ENCODE measurements around the gene TPD52L2.

The TPD52L2 gene

DNA sequence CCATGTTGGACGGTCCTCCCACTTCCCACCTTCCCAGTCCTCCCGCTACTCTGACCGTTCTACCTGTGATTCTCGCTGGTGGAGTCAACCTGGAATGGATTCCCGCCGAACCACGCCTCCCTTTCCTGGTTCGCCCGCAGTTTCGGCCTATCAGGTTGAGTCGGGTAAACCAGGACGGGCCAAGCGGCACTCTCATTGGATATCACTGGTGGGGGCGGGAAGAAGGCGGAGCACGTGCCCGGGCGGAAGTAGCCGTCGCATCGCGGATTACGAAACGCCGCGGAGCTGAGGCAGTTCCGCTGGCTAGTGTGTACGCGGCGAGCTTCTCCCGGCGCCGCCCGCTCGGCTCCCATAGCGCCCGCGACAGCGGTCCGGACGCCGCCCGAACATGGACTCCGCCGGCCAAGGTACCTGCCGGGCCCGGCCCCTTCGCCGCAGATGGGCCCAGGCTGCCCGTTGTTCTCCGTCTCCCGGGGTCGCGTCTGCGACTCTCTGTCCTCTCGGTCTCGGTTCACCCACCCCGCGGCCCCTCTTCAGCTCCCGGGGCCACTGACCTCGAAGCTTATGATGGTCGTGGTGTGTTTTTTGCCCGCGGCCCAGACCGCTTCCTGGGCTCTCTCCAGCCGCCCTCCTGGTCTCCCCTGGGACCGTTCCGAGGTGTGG lies at the start of gene TPD52L2:
TSS of gene TPD52L2 (plus strand) at position 293 of the 663 bp plus-strand sequence. CDS start at position 389, 96 bp downstream.
- in situ Hi-C loops (cut with HindIII; ENCODE audit: low sequenced_read_pairs) = no loop called here

DNA sequence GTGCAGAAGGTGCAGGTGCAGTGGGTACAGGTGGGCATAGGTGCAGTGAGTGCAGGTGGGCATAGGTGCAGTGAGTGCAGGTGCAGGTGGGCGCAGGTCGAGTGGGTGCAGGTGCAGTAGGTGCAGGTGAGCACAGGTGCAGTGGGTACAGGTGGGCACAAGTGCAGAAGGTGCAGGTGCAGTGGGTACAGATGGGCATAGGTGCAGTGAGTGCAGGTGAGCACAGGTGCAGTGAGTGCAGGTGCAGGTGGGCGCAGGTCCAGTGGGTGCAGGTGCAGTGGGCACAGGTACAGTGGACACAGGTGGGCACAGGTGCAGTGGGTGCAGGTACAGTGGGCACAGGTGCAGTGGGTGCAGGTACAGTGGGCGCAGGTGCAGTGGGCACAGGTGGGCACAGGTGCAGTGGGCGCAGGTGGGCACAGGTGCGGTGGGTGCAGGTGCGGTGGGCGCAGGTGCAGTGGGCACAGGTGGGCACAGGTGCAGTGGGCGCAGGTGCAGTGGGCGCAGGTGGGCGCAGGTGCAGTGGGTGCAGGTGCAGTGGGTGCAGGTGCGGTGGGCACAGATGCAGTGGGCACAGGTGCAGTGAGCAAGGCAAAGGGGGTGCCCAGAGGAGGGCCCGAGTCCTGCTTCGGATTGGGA lies 49.3 kb upstream of the TPD52L2 start:
- in situ Hi-C loops (cut with HindIII; ENCODE audit: low sequenced_read_pairs) = no loop called here

DNA sequence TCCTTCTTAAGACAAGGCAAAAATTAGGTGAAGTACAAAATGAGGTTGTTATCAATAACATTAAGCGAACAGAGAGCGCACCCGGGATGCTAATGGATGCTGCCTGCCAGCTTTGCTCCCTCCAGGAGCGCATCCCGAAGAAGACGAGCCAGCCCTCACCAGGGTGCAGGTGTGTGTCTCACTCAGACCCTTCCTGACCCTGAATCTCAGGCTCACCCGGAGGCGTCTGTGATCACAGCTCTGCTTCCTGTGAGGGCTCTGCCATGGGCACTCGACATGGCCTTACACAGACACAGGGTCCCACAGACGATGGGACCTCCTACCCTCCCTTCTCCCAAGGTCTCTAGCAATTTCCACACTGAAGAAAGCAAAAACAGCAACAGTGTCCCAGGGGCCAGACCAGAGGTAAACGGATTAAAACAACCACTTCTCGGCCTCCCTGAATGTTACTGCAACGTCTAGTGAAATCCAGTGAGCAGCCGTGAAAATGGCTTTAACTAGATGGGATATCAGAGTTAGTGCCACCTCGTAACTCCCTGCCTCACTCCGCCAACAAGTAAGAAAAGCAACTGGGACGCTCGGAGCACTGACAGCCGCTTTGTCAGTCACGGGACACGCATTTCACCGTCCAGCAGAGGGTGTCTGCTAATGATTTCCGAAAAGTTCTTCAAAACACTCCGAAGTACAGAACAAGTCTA lies 45.7 kb upstream of the TPD52L2 start:
- in situ Hi-C loops (cut with HindIII; ENCODE audit: low sequenced_read_pairs) = no loop called here

DNA sequence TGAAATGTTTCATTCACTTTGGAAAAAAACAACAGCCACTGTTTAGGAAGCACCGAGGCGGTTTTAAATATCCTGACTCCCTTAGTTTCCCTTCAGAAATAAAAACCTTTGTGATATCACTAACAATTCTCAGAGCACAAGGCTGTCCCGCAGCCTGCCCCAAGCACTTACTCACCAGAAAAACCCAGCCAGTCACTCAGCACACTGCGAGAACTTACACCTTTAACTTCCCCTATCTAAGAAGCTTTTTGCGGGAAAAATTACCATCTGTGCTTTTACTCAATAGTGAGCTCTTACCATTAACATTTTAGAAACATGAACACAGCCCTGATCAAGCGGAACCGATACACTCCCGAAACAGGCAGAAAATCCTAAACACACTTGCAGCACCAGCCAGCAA lies 43.3 kb upstream of the TPD52L2 start:
- in situ Hi-C loops (cut with HindIII; ENCODE audit: low sequenced_read_pairs) = no loop called here

DNA sequence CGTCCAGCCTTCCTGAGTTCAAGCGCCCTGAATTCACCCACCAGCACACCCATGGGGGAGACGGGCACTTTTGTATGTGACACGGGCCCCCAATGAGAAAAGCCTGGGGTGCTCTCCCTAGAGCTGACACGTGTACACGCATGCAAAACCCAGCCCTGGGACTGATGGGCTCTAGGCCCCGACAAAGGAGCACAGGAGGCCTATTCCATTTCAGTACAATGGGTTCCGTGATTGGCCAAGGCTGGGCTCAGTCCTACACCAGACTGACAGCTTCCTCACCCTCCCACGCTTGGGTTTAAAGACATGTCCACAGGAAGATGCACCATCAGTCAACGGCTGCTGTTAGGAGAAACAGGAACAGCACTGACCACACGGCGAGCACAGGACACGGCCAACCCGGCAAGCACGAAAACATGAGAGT lies 42.8 kb upstream of the TPD52L2 start:
- in situ Hi-C loops (cut with HindIII; ENCODE audit: low sequenced_read_pairs) = no loop called here

DNA sequence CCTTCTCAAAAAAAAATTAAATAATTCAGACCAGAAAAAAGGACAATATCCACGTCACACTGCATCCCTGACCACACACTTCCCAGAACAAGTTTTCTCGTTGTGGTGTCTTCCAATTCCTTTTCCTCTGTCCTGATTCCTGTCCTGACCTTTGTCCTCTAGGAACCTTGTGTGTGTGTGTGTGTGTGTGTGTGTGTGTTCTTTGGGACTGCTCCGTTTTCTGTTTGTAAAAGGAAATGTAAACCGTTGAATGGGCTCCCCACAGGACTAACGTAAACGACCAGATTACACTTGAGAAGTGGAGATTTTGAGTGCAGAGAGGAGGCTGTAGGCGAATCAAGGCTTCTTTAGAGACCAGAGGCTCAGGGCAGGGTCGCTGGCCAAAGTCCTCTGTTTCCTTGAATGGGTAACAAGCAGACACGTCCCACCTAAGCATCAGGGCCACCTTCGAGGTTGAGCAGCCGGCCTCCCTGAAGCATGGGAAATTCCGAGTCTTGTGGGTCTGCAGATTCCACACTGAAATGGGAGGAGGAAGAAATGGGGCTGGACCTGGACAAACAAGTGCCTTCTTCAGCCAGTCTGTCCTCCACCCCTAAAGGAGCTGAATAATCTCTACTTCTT lies 41.3 kb upstream of the TPD52L2 start:
- in situ Hi-C loops (cut with HindIII; ENCODE audit: low sequenced_read_pairs) = no loop called here

DNA sequence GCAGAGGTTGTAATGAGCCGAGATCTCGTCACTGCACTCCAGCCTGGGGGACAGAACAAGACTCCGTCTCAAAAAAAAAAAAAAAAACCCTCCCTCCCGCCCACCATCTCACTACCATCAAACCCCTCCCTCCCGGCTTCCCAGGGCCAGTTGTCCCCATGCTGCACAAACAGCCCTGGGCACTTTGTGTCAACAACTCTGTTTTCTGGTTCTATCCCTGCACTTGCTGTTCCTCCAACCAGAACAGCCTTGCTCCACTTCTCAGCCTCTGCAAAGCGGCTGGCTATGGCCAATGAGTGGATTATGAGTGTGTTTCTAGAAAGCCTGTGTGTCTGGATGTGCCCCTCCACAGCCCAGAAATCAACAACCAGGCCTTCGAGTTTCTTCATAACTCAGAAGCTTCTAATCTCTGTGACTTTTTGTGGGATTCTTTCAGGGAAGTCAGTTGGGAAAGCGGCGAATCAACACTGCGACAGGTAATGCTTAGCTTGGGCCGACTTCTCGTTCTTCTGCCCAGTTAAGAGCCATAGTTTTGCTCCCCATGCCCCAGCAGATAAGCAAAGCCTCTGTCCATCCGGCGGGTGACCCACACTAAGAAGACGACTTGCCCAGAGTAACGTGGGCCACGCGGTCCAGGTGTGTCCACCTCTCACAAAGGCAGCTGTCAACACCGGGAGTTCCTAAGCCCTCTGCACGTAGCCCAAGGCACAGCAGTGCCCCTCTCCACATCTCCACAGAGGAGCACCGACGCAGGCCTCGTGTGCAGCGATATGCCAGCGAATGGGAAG lies 39.5 kb upstream of the TPD52L2 start:
- in situ Hi-C loops (cut with HindIII; ENCODE audit: low sequenced_read_pairs) = loop anchor here (5.0 kb wide), 1 partner anchor 98 kb away; no protein-coding TSS in a partner anchor

DNA sequence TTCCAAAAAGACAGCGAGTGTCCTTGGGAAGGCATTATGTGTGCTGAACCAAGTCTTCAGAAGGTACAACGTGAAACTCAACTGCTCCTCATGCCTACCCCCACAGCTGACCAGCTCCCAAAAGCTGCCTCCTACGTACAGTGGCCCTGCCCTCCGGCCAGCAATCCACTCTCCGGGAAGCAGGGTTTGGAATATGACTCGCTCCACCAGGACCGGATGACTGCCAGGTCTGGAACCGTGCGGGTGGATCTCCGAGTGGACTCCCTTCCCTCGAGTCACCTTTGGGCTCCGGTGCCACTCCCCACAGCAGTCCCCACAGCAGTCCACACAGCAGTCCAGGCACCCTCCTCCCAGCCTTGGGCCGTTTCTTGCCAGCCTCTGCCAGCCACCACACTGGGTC lies 38.3 kb upstream of the TPD52L2 start:
- in situ Hi-C loops (cut with HindIII; ENCODE audit: low sequenced_read_pairs) = loop anchor here (5.0 kb wide), 1 partner anchor 99 kb away; no protein-coding TSS in a partner anchor

DNA sequence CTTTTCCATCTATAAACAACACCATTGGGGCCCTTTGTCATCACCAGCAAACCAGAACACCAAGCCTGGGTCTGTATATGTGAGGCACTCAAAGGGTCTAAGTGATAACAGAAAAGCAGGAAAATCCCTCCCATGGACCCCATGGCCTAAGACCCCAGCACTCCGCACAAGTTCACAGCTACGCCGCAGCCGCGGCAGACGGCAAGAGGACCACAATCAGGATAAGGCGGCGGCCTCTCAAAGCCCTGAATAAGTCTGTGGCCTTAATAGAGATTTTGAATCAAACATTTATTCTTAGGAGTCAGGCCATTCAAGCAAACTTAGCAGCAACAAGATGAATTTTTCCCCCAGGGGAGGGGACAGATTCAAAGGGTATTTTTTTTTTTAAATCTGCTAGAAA lies 36.9 kb upstream of the TPD52L2 start:
- in situ Hi-C loops (cut with HindIII; ENCODE audit: low sequenced_read_pairs) = loop anchor here (5.0 kb wide), 1 partner anchor 101 kb away; no protein-coding TSS in a partner anchor

DNA sequence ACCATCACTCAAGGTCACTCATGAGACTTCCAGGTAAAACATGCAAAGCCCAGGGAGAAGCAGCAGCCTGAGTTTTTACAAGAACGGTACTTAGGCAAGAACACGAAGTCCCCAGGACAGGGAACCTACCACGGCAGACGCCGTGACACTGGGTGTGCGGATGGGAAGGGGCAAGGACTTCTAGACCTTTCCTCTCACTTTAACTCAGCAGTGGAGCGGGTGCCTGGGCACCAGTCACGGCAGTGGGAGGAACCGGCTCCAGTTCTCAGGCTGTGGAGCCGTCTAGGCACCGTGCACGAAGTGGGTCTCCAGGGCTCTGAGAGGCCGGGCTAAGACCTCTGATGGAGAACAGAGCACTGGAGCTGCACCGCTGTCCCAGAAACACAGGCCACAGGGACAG lies 36.5 kb upstream of the TPD52L2 start:
- in situ Hi-C loops (cut with HindIII; ENCODE audit: low sequenced_read_pairs) = loop anchor here (5.0 kb wide), 1 partner anchor 101 kb away; no protein-coding TSS in a partner anchor

DNA sequence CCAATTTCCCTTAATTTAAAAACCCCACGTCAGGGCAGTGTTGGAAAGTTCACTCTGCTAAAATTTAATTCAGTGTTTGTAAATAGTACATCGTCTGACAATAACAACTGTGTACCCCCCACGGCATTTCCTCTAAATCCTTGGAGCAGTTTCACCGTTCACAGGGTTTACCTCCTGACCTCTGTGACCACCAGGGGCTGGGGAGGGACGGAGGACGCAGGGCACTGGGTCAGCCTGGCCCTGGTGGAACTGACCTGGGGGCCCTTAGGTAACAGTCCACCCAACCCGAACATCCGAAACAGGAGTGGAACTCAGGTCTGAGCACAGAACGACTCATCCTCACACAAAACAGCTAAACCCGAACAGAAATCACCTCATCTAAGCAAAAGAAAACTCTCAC lies 36.1 kb upstream of the TPD52L2 start:
- in situ Hi-C loops (cut with HindIII; ENCODE audit: low sequenced_read_pairs) = loop anchor here (5.0 kb wide), 1 partner anchor 102 kb away; no protein-coding TSS in a partner anchor

DNA sequence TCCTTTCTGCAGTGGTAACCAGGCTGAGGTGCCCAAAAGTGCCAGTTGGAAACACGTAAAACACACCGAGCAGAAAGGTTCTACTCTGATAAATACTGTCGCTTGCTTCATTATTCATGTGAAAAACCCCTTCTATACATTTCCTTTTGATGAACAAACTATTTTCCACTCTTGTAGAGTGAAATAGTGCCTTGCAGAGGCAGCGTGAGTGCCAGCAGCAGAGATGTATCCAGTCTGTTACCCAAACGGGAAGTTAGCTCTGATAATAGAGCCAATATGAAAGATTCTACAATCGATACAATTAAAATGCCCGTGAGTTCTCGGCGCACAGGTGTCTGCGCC lies 35.5 kb upstream of the TPD52L2 start:
- in situ Hi-C loops (cut with HindIII; ENCODE audit: low sequenced_read_pairs) = loop anchor here (5.0 kb wide), 1 partner anchor 102 kb away; no protein-coding TSS in a partner anchor

DNA sequence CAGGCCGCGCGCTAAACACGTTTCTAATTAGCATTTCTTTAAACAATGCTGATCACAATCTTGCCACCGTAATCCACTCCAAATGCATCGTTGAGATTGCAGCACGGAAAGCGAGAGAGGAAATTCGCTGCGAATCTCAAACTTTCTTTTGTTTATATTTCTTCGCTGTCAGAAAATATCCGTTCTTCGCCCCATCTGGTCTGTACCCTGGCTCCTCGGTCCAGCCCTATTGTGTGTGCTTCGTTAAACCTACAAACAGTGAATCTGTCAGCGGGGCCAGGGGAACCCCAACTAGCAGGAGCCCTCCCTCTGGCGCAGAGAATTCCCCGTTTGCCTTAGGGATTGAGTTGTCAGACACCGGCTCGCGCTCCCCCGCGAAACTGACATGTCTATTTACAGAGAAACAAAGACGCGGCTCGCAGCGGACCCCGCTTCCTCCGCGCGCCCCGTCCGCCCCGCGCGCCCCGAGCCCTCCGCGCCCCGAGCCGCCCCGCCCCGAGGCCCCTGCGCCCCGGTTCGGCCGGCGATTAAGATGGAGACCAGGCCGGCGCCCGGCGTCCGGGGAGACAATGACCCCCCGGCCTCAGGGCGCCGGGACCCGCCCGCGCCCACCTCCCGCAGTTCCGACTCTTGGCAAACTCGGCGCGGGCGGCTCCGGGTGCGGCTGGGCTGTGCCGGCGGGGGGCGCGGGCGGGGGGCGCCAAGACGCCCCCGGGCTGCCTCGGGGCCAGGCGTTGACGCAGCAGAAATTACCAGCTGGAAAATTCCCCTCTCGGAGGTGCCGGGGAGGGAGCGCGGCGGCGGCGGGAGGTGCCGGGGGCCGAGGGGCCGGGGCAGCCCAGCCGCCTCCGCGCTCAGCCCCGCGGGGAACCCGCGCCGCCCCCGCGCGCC lies 34.9 kb upstream of the TPD52L2 start:
- in situ Hi-C loops (cut with HindIII; ENCODE audit: low sequenced_read_pairs) = loop anchor here (5.0 kb wide), 1 partner anchor 103 kb away; no protein-coding TSS in a partner anchor

DNA sequence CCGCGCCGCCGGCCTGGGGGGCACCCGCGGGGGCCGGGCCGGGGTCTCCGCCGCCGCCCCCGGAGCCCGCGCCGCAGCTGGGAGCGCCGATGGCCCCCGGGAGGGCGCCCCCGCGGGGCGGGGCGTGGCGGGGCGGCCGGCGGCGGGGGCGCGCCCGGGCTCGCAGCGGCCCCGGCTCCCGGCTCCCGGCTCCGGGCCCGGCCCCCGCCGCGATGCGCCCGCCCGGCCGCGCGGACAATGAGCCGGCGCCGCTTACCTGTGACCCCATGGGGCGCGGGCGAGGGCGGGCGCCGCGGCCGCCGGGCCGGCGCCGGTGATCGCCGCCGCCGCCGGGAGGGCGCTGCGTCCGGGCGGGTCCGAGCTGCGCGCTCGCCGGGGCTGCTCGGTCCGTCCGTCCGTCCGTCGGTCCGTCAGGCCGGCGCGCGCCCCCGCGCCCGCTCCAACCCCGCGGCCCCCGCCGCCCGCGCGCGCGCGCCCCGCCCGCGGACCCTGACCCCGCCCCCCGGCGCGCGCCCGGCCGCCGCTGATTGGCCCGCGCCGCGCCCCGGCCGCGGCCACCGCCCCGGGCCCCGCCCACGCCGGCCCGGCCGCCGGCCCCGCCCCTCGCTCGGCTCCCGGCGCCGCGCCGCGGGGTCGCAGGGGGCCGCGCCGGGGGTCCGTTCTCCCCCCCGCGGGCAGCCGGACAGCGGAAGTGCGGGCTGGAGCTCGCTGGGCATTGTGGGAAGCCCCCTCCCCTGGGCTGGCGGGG lies 34.1 kb upstream of the TPD52L2 start, which contains the start of gene ZBTB46:
TSS of gene ZBTB46 (minus strand) at position 424 of the 748 bp plus-strand sequence. CDS start 40,507 bp downstream, outside the sequence.
- in situ Hi-C loops (cut with HindIII; ENCODE audit: low sequenced_read_pairs) = no loop called here

DNA sequence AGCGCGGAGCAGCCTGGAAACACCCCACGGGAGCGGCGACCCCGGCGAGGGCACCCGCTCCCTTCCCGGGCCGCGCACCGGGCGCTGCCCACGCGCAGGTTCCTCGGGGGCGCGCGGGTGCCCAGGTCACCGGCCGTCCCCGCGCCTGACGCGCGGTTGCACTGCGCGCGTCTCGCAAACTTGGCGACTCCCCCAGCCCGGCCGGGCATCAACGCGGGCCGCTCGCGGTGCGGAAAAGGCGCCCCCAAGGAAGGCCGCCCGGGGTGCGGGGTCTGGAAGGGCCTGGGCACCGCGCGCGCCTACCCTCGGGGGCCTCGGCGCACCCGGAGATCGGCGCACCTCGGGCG lies 33.5 kb upstream of the TPD52L2 start:
- in situ Hi-C loops (cut with HindIII; ENCODE audit: low sequenced_read_pairs) = no loop called here

DNA sequence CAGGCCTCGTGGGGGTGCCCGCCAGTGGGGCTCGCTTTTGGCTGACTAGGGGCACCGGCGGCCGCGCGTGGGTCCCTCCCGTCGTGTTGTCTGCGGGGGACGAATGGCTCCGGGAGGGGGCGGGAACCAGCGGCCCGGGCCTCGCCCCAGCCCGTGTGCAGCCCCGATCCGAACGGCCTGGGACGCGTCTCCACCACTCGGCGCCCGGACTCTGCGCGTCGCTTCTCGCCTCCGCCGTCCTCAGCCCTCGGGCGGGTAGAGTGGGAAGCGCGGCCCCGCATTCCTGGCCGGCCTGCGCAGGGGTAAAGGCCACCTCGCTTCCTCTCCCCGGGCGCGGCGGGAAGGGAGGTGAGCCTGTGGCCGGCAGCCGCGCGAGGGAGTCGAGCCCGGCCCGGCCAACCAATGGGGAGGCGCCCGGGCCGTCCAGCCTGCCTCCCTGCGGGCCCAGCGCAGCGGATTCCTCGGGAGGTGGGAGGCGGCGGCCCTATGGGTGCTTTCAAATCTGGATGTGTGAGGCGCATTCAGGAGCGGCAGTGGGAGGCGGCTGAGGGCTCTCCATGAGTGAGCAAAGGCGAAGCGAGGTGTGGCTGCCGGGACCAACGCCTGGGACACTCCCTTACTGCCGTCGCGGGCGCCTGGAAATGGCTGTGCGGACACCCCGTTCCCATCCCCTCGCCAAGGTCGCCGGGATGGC lies 32.9 kb upstream of the TPD52L2 start:
- in situ Hi-C loops (cut with HindIII; ENCODE audit: low sequenced_read_pairs) = no loop called here

DNA sequence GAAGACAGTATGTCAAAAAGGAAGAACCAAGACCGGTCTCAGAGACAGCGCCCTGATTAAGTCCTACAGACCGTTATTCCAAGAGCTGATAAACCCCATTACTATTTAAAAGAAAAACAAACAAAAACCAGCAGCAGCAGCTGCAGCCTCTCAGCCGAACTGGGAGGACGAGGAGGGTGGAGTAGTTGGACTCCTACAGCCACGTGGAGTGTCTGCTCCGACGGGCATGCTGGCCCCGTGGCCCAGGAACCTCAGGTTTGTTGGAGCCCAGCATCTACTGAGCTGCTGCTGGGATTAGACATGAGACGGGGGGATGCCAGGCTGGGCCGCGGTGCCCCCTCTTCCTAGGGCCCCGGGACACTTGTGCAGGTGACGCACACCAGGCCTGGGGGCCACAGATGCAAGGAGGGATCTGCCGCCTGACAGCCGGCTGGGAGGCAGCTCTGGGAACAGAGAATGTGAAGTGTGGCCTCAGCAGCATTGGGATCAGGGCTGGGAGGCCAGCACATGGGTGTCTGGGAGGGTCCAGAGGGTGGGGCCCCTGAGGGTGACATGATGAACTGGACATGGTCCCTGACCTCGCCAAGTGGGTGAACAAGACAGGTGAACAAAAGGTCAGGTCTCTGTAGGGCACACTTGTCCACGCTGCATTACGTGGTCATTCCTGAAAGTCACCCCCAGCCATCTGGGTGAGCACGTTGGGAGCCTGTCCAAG lies 31.1 kb upstream of the TPD52L2 start:
- in situ Hi-C loops (cut with HindIII; ENCODE audit: low sequenced_read_pairs) = no loop called here

DNA sequence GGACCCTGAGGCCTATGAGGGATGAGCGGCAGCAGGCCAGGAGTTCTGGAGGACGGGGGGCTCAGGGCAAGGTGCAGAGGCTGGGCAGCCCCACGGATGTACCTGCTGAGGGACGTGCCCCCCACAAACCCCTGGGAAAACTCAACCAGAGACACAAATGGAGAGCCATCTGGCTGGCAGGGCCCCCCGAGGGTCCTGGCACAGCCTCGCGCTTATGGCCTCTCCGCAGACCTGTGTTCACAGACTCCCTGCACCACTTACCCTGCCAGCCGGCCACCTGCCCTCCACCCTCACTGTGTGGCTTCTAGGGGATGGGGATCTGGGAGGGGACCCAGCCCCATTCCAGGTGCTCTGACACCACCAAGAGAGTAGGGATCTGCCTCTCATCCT lies 30.6 kb upstream of the TPD52L2 start:
- in situ Hi-C loops (cut with HindIII; ENCODE audit: low sequenced_read_pairs) = no loop called here

Data from endothelial cell of hepatic sinusoid (primary cell).